Lower lobe of right lung (tissue), 2 donors: ENCODE data around the gene PEAK1. TPM values are rescaled to one million over a fixed set of nuclear protein-coding genes. Genes with fewer than 3 reads are reported as not detected.

Experiments
- ATAC-seq, 2 donors: fragments of 200-7000 bp; cut with Tn5 transposase; one replicate each; pipeline ENCODE4 v1.9.1; 2020 to 2022; ENCODE audit warnings: mild to moderate bottlenecking in 2 of 2, moderate library complexity in 2 of 2
- DNase-seq: peaks from one replicate; pipeline ENCODE4 v3.0.0-alpha.2; 2020
- H3K27ac ChIP-seq: fragments of 200-600 bp; one replicate; pipeline ENCODE4 v1.8.0; 2022
- H3K27me3 ChIP-seq: fragments of 200-600 bp; one replicate; pipeline ENCODE4 v1.8.0; 2022; ENCODE audit warnings: low read depth
- H3K36me3 ChIP-seq: fragments of 200-600 bp; one replicate; pipeline ENCODE4 v1.8.0; 2022; ENCODE audit warnings: mild to moderate bottlenecking
- H3K4me1 ChIP-seq: fragments of 200-600 bp; one replicate; pipeline ENCODE4 v1.8.0; 2022
- H3K4me3 ChIP-seq: fragments of 200-600 bp; one replicate; pipeline ENCODE4 v1.8.0; 2022; ENCODE audit warnings: mild to moderate bottlenecking
- H3K9me3 ChIP-seq: fragments of 200-600 bp; one replicate; pipeline ENCODE4 v1.8.0; 2022
- CTCF ChIP-seq: fragments of 200-600 bp; IDR thresholded peaks from one replicate; pipeline ENCODE4 v1.8.0; 2022; ENCODE audit warnings: antibody characterized with exemption, mild to moderate bottlenecking
- intact Hi-C: fragments of 100-400 bp; cut with DNase I; formaldehyde crosslinking; loops from one replicate; pipeline ENCODE4 v1.11.0; 2022
- total RNA-seq: library from RNA; stranded (reverse); fragmentation: NEBNext Ultra II Directional; extraction: Animal tissue kit (Norgen Biotek cat#: 25700); gene quantifications from one replicate; pipeline ENCODE4 v1.2.1, GENCODE V29; 2021
- donor health status: DM: no; HTN: yes; CAD: no; lungs with severe emphysema.

PEAK1 gene
- total RNA-seq, 1 donor from 2014 or later: 112 TPM

- TF ChIP-seq CTCF: no peak
- Histone ChIP-seq H3K4me1 (peaks cover 10% of the 10 kb centered on the region), H3K27me3 (no peaks in the 10 kb centered on the region), H3K4me3 (no peak overlapping the region), H3K36me3 (no peaks in the 10 kb centered on the region), H3K27ac (no peak overlapping the region), H3K9me3 (no peaks in the 10 kb centered on the region)
- intact Hi-C loops: no loop called here
- no peak for ATAC-seq
- DNase-seq: no peak
Measured at GRCh38 chr15:77348511-77348910, 71.4 kb downstream of the PEAK1 start.

- H3K9me3 ChIP-seq: no peaks in the 10 kb centered on the region
- no peak for TF ChIP-seq CTCF
- H3K4me1 ChIP-seq: peaks cover 10% of the 10 kb centered on the region
- no peak overlapping the region for H3K4me3 ChIP-seq
- DNase-seq (no peak), ATAC-seq (no peak)
- no peaks in the 10 kb centered on the region for H3K27me3 ChIP-seq
- intact Hi-C loops: no loop called here
- H3K36me3 ChIP-seq: no peaks in the 10 kb centered on the region
- no peak overlapping the region for H3K27ac ChIP-seq
Measured at GRCh38 chr15:77347197-77347596, 72.7 kb downstream of the PEAK1 start.

GRCh38 chr15:77346245-77347036 is 73.5 kb downstream of the PEAK1 start:
- no peak overlapping the region for H3K4me3 ChIP-seq
- H3K9me3 ChIP-seq: no peaks in the 10 kb centered on the region
- H3K4me1 ChIP-seq: peaks cover 10% of the 10 kb centered on the region
- ATAC-seq (no peak), DNase-seq (no peak)
- H3K27me3 ChIP-seq: no peaks in the 10 kb centered on the region
- H3K36me3 ChIP-seq: no peaks in the 10 kb centered on the region
- TF ChIP-seq CTCF: no peak
- H3K27ac ChIP-seq: no peak overlapping the region
- intact Hi-C loops: no loop called here

GRCh38 chr15:77342807-77343206 is 77.1 kb downstream of the PEAK1 start:
- intact Hi-C loops: no loop called here

GRCh38 chr15:77340245-77340644 is 79.7 kb downstream of the PEAK1 start:
- no peak for ATAC-seq
- intact Hi-C loops: no loop called here
- TF ChIP-seq CTCF: no peak

More at GRCh38 chr15:77342807-77343206, 77.1 kb downstream of the PEAK1 start:
- Histone ChIP-seq H3K27me3 (no peaks in the 10 kb centered on the region), H3K9me3 (no peaks in the 10 kb centered on the region), H3K27ac (no peak overlapping the region), H3K4me3 (no peak overlapping the region), H3K4me1 (peaks cover 10% of the 10 kb centered on the region), H3K36me3 (no peaks in the 10 kb centered on the region)
- no peak for DNase-seq
- no peak for TF ChIP-seq CTCF
- ATAC-seq: no peak

More at GRCh38 chr15:77340245-77340644, 79.7 kb downstream of the PEAK1 start:
- no peak overlapping the region for H3K4me3 ChIP-seq
- no peaks in the 10 kb centered on the region for H3K36me3 ChIP-seq
- no peaks in the 10 kb centered on the region for H3K4me1 ChIP-seq
- no peak overlapping the region for H3K27ac ChIP-seq
- no peak for DNase-seq
- H3K9me3 ChIP-seq: no peaks in the 10 kb centered on the region
- no peaks in the 10 kb centered on the region for H3K27me3 ChIP-seq
